SK-N-SH (cell line): ENCODE results near the gene POC5. TPM values are rescaled to one million over a fixed set of nuclear protein-coding genes. Genes with fewer than 3 reads are reported as not detected.

ENCODE experiments used
- CTCF ChIA-PET: fragments of 300-600, 350-600 bp; formaldehyde crosslinking; extraction: SDS; loops from one replicate; lab custom pipeline; 2021; lab: Yijun Ruan, JAX
- POLR2A ChIA-PET: fragments of 350-600 bp; sonication (Branson Sonifier 250); formaldehyde crosslinking; extraction: SDS; loops from one replicate; lab custom pipeline; 2020; ENCODE audit warnings: antibody characterized with exemption, inconsistent platforms; lab: Yijun Ruan, JAX
- DNase-seq: peaks from one replicate; pipeline ENCODE4 v3.0.0; 2012
- H2AFZ ChIP-seq: fragments of 200-600 bp; sonication (generic); 2 replicates; pipeline ENCODE4 v1.8.1; 2016; ENCODE audit warnings: antibody characterized with exemption, mild to moderate bottlenecking, low read depth
- H3F3A ChIP-seq: fragments of 200-600 bp; sonication (generic); replicated peaks from 2 replicates; pipeline ENCODE3; 2016; ENCODE audit warnings: antibody characterized with exemption, mild to moderate bottlenecking; ENCODE audit not compliant: insufficient read depth
- H3K27ac ChIP-seq, 2 experiments: fragments of 200-500 bp in 1 of 2; fragments of 200-600 bp in 1 of 2; sonication (Bioruptor generic) in 1 of 2; sonication (generic), shearing (Covaris generic) in 1 of 2; 2 replicates each; pipeline versions ENCODE4 v1.5.1 to v1.6.1; 2014 to 2016; ENCODE audit warnings: low read depth in 2 of 2, inconsistent platforms in 1 of 2, low read length in 1 of 2, mild to moderate bottlenecking in 1 of 2, mixed read lengths in 1 of 2
- H3K27me3 ChIP-seq: fragments of 200-600 bp; sonication (generic), shearing (Covaris generic); 2 replicates; pipeline ENCODE4 v1.6.1; 2016; ENCODE audit warnings: mixed run types; ENCODE audit not compliant: insufficient read depth
- H3K36me3 ChIP-seq, 2 experiments: fragments of 200-500 bp in 1 of 2; fragments of 200-600 bp in 1 of 2; sonication (Bioruptor generic) in 1 of 2; sonication (generic) in 1 of 2; replicated peaks in 1 of 2; 2 replicates each; pipeline versions ENCODE3 to v1.5.1; 2014 to 2016; ENCODE audit warnings: low read length in 1 of 2, mild to moderate bottlenecking in 1 of 2; ENCODE audit not compliant: insufficient read depth in 2 of 2, control insufficient read depth in 1 of 2
- H3K4me1 ChIP-seq, 2 experiments: fragments of 200-500 bp in 1 of 2; fragments of 200-600 bp in 1 of 2; sonication (Bioruptor generic) in 1 of 2; sonication (generic), shearing (Covaris generic) in 1 of 2; 2 replicates each; pipeline versions ENCODE4 v1.5.1 to v1.6.1; 2014 to 2016; ENCODE audit warnings: low read depth in 1 of 2, low read length in 1 of 2, mixed run types in 1 of 2; ENCODE audit not compliant: insufficient read depth in 2 of 2, control insufficient read depth in 1 of 2
- H3K4me2 ChIP-seq: fragments of 200-600 bp; sonication (generic), shearing (Covaris generic); 2 replicates; pipeline ENCODE4 v1.6.1; 2017; ENCODE audit warnings: mixed run types
- H3K4me3 ChIP-seq, 2 experiments: fragments of 200-500 bp in 1 of 2; fragments of 200-600 bp in 1 of 2; sonication (Bioruptor generic) in 1 of 2; sonication (generic), shearing (Covaris generic) in 1 of 2; 2 replicates each; pipeline versions ENCODE4 v1.5.1 to v1.8.1; 2014 to 2016; ENCODE audit warnings: low read depth in 2 of 2, inconsistent platforms in 1 of 2, low read length in 1 of 2, mild to moderate bottlenecking in 1 of 2, mixed read lengths in 1 of 2, moderate library complexity in 1 of 2
- H3K79me2 ChIP-seq: fragments of 200-600 bp; sonication (generic); 2 replicates; pipeline ENCODE4 v1.8.1; 2017; ENCODE audit warnings: mild to moderate bottlenecking; ENCODE audit not compliant: insufficient read depth
- H3K9ac ChIP-seq: fragments of 200-600 bp; sonication (generic); 2 replicates; pipeline ENCODE4 v1.6.1; 2017; ENCODE audit warnings: mixed run types
- H3K9me2 ChIP-seq: fragments of 200-600 bp; sonication (generic); 2 replicates; pipeline ENCODE4 v1.6.1; 2017; ENCODE audit warnings: mixed run types
- H3K9me3 ChIP-seq: fragments of 200-600 bp; sonication (generic); 2 replicates; pipeline ENCODE4 v1.6.1; 2017; ENCODE audit warnings: mixed run types, mild to moderate bottlenecking, moderate library complexity
- H4K20me1 ChIP-seq: fragments of 200-600 bp; sonication (generic); 2 replicates; pipeline ENCODE4 v1.6.1; 2017; ENCODE audit warnings: mild to moderate bottlenecking, mixed run types; ENCODE audit not compliant: insufficient read depth
- CHD2 ChIP-seq: fragments of 150-350 bp; IDR thresholded peaks from 2 replicates; pipeline ENCODE4 v1.6.1; 2018; ENCODE audit warnings: low read length; ENCODE audit not compliant: partially characterized antibody
- ELF1 ChIP-seq: IDR thresholded peaks from 2 replicates; pipeline ENCODE4 v1.4.0; 2012
- FOSL2 ChIP-seq: IDR thresholded peaks from 2 replicates; pipeline ENCODE4 v1.4.0; 2012; ENCODE audit warnings: low read depth, mild to moderate bottlenecking, moderate library complexity, borderline replicate concordance
- FOXM1 ChIP-seq: IDR thresholded peaks from 2 replicates; pipeline ENCODE4 v1.4.0; 2012; ENCODE audit warnings: low read depth, mild to moderate bottlenecking
- GABPA ChIP-seq: IDR thresholded peaks from 2 replicates; pipeline ENCODE4 v1.4.0; 2012; ENCODE audit warnings: low read depth, mild to moderate bottlenecking
- JUND ChIP-seq: IDR thresholded peaks from 2 replicates; pipeline ENCODE4 v1.4.0; 2012
- MEF2A ChIP-seq: IDR thresholded peaks from 2 replicates; pipeline ENCODE4 v1.4.0; 2012; ENCODE audit warnings: low read depth, borderline replicate concordance
- MXI1 ChIP-seq: IDR thresholded peaks from 2 replicates; pipeline ENCODE4 v1.6.1; 2012; ENCODE audit warnings: mild to moderate bottlenecking, low read depth, low read length, improper control_type of control experiment
- NFIC ChIP-seq: IDR thresholded peaks from 2 replicates; pipeline ENCODE4 v1.4.0; 2012; ENCODE audit warnings: borderline replicate concordance
- NRF1 ChIP-seq: IDR thresholded peaks from 2 replicates; pipeline ENCODE4 v1.6.1; 2012; ENCODE audit warnings: low read depth, mild to moderate bottlenecking, low read length
- RAD21 ChIP-seq: IDR thresholded peaks from 2 replicates; pipeline ENCODE4 v1.6.1; 2012; ENCODE audit warnings: mild to moderate bottlenecking, low read length
- RCOR1 ChIP-seq: fragments of 150-350 bp; IDR thresholded peaks from 2 replicates; pipeline ENCODE4 v1.6.1; 2017; ENCODE audit warnings: antibody characterized with exemption, low read length
- SIN3A ChIP-seq: IDR thresholded peaks from 2 replicates; pipeline ENCODE4 v1.6.1; 2012; ENCODE audit warnings: low read depth, mild to moderate bottlenecking, low read length, moderate library complexity, borderline replicate concordance
- TAF1 ChIP-seq: IDR thresholded peaks from 2 replicates; pipeline ENCODE4 v1.6.1; 2012; ENCODE audit warnings: low read depth, mild to moderate bottlenecking, low read length, moderate library complexity, borderline replicate concordance
- TCF12 ChIP-seq: IDR thresholded peaks from 2 replicates; pipeline ENCODE4 v1.4.0; 2012
- TEAD4 ChIP-seq: IDR thresholded peaks from 2 replicates; pipeline ENCODE4 v1.4.0; 2012; ENCODE audit warnings: mild to moderate bottlenecking, borderline replicate concordance; ENCODE audit not compliant: insufficient read depth
- USF2 ChIP-seq: fragments of 150-350 bp; IDR thresholded peaks from 2 replicates; pipeline ENCODE4 v1.6.1; 2017; ENCODE audit warnings: antibody characterized with exemption, low read length, low read depth, borderline replicate concordance
- YY1 ChIP-seq: IDR thresholded peaks from 2 replicates; pipeline ENCODE4 v1.4.0; 2012; ENCODE audit warnings: low read depth, mild to moderate bottlenecking
- WGBS: methylation state at CpG from one replicate; pipeline ENCODE4 v1.1.6; 2017; ENCODE audit warnings: low lambda C conversion rate; 5-methylcytosine and 5-hydroxymethylcytosine counted together
- polyA plus RNA-seq, 3 experiments: library from polyadenylated mRNA; depleted of rRNA; stranded (reverse); fragments of >200 nt; gene quantifications; 2 replicates each; pipeline ENCODE4 v1.2.3, GENCODE V29; 2012

Gene POC5
- polyA plus RNA-seq, 1 of the 3 experiments (the other 2 are of a cell fraction), result 15.9 TPM

GRCh38 chr5:75672616-75673015, 44.6 kb downstream of the POC5 start:
- Histone ChIP-seq H3K79me2 (no peaks in the 10 kb centered on the region), H3K9ac (no peak overlapping the region), H3K4me1 (peaks cover 0 to 33% of the 10 kb centered on the region in 2 experiments; a peak in 2 of 4 replicates), H3F3A (no peaks in the 10 kb centered on the region), H3K4me3 (no peak overlapping the region), H3K36me3 (peaks cover 11 to 15% of the 10 kb centered on the region in 2 experiments), H2AFZ (no peak overlapping the region), H3K9me2 (no peaks in the 10 kb centered on the region), H3K27ac (no peak overlapping the region), H4K20me1 (no peaks in the 10 kb centered on the region), H3K4me2 (no peak overlapping the region), H3K27me3 (no peaks in the 10 kb centered on the region), H3K9me3 (no peaks in the 10 kb centered on the region)
- DNase-seq, result no peak
- CTCF ChIA-PET, result no interaction called here
- POLR2A ChIA-PET, result no interaction called here
- 98% methylated on average over 3 of the region's 3 CpGs for WGBS
- TF ChIP-seq RAD21, result no peak
- no peak for TF ChIP-seq GABPA
- no peak for TF ChIP-seq FOSL2
- TF ChIP-seq CHD2, result no peak
- no peak for TF ChIP-seq TCF12
- no peak for TF ChIP-seq MXI1
- TF ChIP-seq USF2, result no peak
- TF ChIP-seq NFIC, result no peak

GRCh38 chr5:75671506-75671905, 45.7 kb downstream of the POC5 start:
- POLR2A ChIA-PET, result no interaction called here
- Histone ChIP-seq H3K9me3 (no peaks in the 10 kb centered on the region), H3F3A (no peaks in the 10 kb centered on the region), H3K4me1 (peaks cover 0 to 41% of the 10 kb centered on the region in 2 experiments; a peak in 2 of 4 replicates), H4K20me1 (no peaks in the 10 kb centered on the region), H3K27me3 (no peaks in the 10 kb centered on the region), H3K27ac (no peak overlapping the region), H3K4me3 (no peak overlapping the region), H2AFZ (no peak overlapping the region), H3K9me2 (no peaks in the 10 kb centered on the region), H3K4me2 (no peak overlapping the region), H3K9ac (no peak overlapping the region), H3K79me2 (no peaks in the 10 kb centered on the region), H3K36me3 (peaks cover 11 to 15% of the 10 kb centered on the region in 2 experiments)
- CTCF ChIA-PET, result no interaction called here
- DNase-seq, result no peak
- WGBS, result 61% methylated on average over 2 of the region's 2 CpGs
- TF ChIP-seq JUND, result no peak
- TF ChIP-seq NRF1, result no peak
- TF ChIP-seq CHD2, result no peak
- no peak for TF ChIP-seq NFIC

GRCh38 chr5:75670577-75670976, 46.7 kb downstream of the POC5 start:
- ChIA-PET CTCF (interaction anchor here (0.6 kb wide), 1 partner anchor 285 kb away, joined by 3 read pairs; no protein-coding TSS in a partner anchor), POLR2A (no interaction called here)
- H4K20me1 ChIP-seq, result no peaks in the 10 kb centered on the region
- peaks cover 11 to 15% of the 10 kb centered on the region in 2 experiments for H3K36me3 ChIP-seq
- H3K4me3 ChIP-seq, result no peak overlapping the region
- H3K79me2 ChIP-seq, result no peaks in the 10 kb centered on the region
- H3K27me3 ChIP-seq, result no peaks in the 10 kb centered on the region
- TF ChIP-seq SIN3A (no peak), TAF1 (no peak), JUND (no peak), MEF2A (no peak), FOXM1 (no peak), RCOR1 (no peak), YY1 (no peak), TEAD4 (no peak), CHD2 (no peak), RAD21 (no peak), ELF1 (no peak), NRF1 (no peak), GABPA (no peak), NFIC (no peak)
- no peak overlapping the region for H2AFZ ChIP-seq
- no peaks in the 10 kb centered on the region for H3K9me3 ChIP-seq
- peaks cover 0 to 42% of the 10 kb centered on the region in 2 experiments; a peak in 2 of 4 replicates for H3K4me1 ChIP-seq
- H3F3A ChIP-seq, result no peaks in the 10 kb centered on the region
- H3K27ac ChIP-seq, result no peak overlapping the region
- H3K9me2 ChIP-seq, result no peaks in the 10 kb centered on the region
- no peak overlapping the region for H3K9ac ChIP-seq
- 91% methylated on average over 3 of the region's 3 CpGs for WGBS
- no peak for DNase-seq
- H3K4me2 ChIP-seq, result no peak overlapping the region
